Measurements from ENCODE around the gene PCDHAC1.
"Not testable (repeated sequence)": the region's sequence is repeated elsewhere in the genome, so short reads cannot be mapped to it uniquely, and the experiment has no call there.

Gene PCDHAC1, protein sequence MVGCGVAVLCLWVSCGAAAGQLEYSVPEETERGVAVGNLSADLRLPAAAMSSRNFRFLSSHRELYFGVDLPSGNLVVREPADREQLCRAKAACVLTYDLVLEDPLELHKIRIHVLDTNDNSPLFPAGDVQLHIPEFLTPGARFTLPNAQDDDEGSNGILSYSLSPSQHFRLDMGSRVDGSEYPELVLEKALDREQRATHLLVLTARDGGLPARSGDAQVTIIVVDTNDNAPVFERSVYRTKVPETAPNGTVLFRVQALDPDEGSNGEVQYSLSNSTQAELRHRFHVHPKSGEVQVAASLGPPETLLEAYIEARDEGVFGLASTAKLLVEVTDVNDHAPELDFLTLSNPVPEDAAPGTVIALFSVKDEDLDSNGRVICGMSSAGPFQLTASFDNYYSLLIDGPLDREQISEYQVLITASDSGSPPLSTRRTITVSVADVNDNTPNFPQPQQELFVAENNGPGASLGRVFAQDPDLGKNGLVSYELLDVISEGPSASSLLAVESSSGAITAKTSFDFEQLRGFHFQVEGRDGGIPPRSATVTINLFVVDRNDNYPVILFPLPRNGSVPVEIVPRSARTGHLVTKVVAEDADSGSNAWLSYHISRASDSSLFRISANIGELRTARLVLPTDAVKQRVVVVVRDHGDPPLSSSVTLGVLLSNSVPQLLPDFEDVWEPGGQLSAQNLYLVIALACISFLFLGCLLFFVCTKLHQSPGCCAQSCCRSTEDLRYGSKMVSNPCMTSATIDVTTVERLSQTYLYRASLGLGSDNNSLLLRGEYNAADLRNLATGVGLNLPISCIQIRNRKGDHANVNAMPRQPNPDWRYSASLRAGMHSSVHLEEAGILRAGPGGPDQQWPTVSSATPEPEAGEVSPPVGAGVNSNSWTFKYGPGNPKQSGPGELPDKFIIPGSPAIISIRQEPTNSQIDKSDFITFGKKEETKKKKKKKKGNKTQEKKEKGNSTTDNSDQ

DNA sequence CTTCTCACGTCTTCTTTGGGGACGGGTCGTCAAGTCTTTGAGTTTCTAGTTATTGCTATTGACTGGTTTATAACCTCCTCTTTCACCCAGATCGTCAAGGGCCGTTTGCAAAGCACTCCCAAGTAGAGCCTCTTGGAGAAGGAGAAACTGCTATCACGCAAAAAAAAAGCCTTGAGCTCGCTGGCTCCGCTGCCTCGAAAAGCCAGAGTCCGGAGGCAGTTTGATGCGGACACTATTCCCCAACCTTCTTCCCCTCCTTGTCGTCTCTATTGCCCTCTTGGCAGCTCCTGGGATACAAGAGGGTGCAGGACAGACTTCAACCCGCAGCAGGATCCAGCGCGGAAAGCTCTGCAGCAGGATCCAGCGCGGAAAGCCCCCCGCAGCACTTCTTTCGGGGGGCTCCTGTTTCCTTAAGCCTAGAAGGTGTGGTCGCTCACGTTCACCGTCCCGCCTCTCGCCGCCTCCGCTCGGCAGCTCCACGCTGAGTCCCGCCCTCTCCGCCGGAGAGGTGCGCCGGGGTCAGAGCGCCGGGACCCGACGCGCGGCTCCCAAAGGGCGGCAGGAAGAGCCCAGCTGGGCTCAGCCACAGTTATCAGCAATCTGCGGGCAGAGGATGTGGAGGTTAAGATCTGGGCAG, at the start of gene PCDHAC1:
Gene PCDHAC1, plus strand, starts transcription at position 494 of the 637 bp plus-strand sequence. CDS start 594 bp downstream, outside the sequence.
- Histone ChIP-seq H3K27me3 (ENCODE audit: control insufficient read depth, low read length) (no peaks in the 10 kb centered on the region), H4K20me1 (ENCODE audit: control insufficient read depth, insufficient read depth, low read depth, low read length) (no peaks in the 10 kb centered on the region), H3K79me2 (ENCODE audit: control insufficient read depth, low read length) (no peaks in the 10 kb centered on the region), H3K4me2 (ENCODE audit: low read length) (no peak within 1 kb of the TSS), H3F3A (ENCODE audit: control insufficient read depth, insufficient read depth) (no peaks in the 10 kb centered on the region), H3K4me3 (ENCODE audit: low read length) (no peak within 1 kb of the TSS), H3K27ac (ENCODE audit: low read depth, low read length) (no peak within 1 kb of the TSS), H3K9me3 (ENCODE audit: control insufficient read depth, insufficient read depth, low read length) (no peaks in the 10 kb centered on the region), H3K9me2 (replicated peaks; ENCODE audit: control insufficient read depth, low read length) (no peaks in the 10 kb centered on the region), H3K4me1 (ENCODE audit: control insufficient read depth, low read length) (no peaks in the 10 kb centered on the region), H3K36me3 (ENCODE audit: control insufficient read depth, low read length) (no peaks in the 10 kb centered on the region)
- TF ChIP-seq, protein P1, sequence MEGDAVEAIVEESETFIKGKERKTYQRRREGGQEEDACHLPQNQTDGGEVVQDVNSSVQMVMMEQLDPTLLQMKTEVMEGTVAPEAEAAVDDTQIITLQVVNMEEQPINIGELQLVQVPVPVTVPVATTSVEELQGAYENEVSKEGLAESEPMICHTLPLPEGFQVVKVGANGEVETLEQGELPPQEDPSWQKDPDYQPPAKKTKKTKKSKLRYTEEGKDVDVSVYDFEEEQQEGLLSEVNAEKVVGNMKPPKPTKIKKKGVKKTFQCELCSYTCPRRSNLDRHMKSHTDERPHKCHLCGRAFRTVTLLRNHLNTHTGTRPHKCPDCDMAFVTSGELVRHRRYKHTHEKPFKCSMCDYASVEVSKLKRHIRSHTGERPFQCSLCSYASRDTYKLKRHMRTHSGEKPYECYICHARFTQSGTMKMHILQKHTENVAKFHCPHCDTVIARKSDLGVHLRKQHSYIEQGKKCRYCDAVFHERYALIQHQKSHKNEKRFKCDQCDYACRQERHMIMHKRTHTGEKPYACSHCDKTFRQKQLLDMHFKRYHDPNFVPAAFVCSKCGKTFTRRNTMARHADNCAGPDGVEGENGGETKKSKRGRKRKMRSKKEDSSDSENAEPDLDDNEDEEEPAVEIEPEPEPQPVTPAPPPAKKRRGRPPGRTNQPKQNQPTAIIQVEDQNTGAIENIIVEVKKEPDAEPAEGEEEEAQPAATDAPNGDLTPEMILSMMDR (IDR thresholded peaks at IDR 0.05; ENCODE audit: low read depth, low read length, poor library complexity, severe bottlenecking), result no peak
- no peak for TF ChIP-seq EZH2phosphoT487 (IDR thresholded peaks at IDR 0.05; ENCODE audit: borderline replicate concordance, low read length)

DNA sequence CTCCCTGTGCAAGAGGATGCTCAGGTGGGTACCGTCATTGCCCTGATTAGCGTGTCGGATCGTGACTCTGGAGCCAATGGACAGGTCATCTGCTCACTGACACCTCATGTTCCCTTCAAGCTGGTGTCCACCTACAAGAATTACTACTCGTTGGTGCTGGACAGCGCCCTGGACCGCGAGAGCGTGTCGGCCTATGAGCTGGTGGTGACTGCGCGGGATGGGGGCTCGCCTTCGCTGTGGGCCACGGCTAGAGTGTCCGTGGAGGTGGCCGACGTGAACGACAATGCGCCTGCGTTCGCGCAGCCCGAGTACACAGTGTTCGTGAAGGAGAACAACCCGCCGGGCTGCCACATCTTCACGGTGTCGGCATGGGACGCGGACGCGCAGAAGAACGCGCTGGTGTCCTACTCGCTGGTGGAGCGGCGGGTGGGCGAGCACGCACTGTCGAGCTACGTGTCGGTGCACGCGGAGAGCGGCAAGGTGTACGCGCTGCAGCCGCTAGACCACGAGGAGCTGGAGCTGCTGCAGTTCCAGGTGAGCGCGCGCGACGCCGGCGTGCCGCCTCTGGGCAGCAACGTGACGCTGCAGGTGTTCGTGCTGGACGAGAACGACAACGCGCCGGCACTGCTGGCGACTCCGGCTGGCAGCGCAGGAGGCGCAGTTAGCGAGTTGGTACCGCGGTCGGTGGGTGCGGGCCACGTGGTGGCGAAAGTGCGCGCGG, 49.4 kb upstream of the PCDHAC1 start:
- not testable (repeated sequence) for H3K36me3 ChIP-seq (ENCODE audit: control insufficient read depth, low read length); H3K4me2 ChIP-seq (ENCODE audit: low read length); H3K4me3 ChIP-seq (ENCODE audit: low read length); H3K4me1 ChIP-seq (ENCODE audit: control insufficient read depth, low read length); H3F3A ChIP-seq (ENCODE audit: control insufficient read depth, insufficient read depth); H3K9me3 ChIP-seq (ENCODE audit: control insufficient read depth, insufficient read depth, low read length); H4K20me1 ChIP-seq (ENCODE audit: control insufficient read depth, insufficient read depth, low read depth, low read length); H3K9me2 ChIP-seq (replicated peaks; ENCODE audit: control insufficient read depth, low read length); H3K27ac ChIP-seq (ENCODE audit: low read depth, low read length); H3K79me2 ChIP-seq (ENCODE audit: control insufficient read depth, low read length); H3K27me3 ChIP-seq (ENCODE audit: control insufficient read depth, low read length)

DNA sequence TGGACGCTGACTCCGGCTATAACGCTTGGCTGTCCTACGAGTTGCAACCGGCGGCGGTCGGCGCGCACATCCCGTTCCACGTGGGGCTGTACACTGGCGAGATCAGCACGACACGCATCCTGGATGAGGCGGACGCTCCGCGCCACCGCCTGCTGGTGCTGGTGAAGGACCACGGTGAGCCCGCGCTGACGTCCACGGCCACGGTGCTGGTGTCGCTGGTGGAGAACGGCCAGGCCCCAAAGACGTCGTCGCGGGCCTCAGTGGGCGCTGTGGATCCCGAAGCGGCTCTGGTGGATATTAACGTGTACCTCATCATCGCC, 48.9 kb upstream of the PCDHAC1 start:
- H4K20me1 ChIP-seq (ENCODE audit: control insufficient read depth, insufficient read depth, low read depth, low read length), result no peaks in the 10 kb centered on the region
- no peak overlapping the region for H3K4me2 ChIP-seq (ENCODE audit: low read length)
- H3K27ac ChIP-seq (ENCODE audit: low read depth, low read length), result no peak overlapping the region
- no peaks in the 10 kb centered on the region for H3K27me3 ChIP-seq (ENCODE audit: control insufficient read depth, low read length)
- no peaks in the 10 kb centered on the region for H3K36me3 ChIP-seq (ENCODE audit: control insufficient read depth, low read length)
- no peaks in the 10 kb centered on the region for H3F3A ChIP-seq (ENCODE audit: control insufficient read depth, insufficient read depth)
- no peaks in the 10 kb centered on the region for H3K9me2 ChIP-seq (replicated peaks; ENCODE audit: control insufficient read depth, low read length)
- H3K79me2 ChIP-seq (ENCODE audit: control insufficient read depth, low read length), result no peaks in the 10 kb centered on the region
- H3K4me3 ChIP-seq (ENCODE audit: low read length), result no peak overlapping the region
- TF ChIP-seq, protein P1 (IDR thresholded peaks at IDR 0.05; ENCODE audit: low read depth, low read length, poor library complexity, severe bottlenecking), result no peak
- TF ChIP-seq EZH2phosphoT487 (IDR thresholded peaks at IDR 0.05; ENCODE audit: borderline replicate concordance, low read length), result no peak
- H3K9me3 ChIP-seq (ENCODE audit: control insufficient read depth, insufficient read depth, low read length), result no peaks in the 10 kb centered on the region; the same call in 1 of the 2 replicates
- H3K4me1 ChIP-seq (ENCODE audit: control insufficient read depth, low read length), result no peaks in the 10 kb centered on the region
